H9 (cell line): Measurements from ENCODE around the gene IGF1. TPM values are rescaled to one million over a fixed set of nuclear protein-coding genes. Genes with fewer than 3 reads are reported as not detected.

Source experiments
- DNase-seq: peaks from one replicate; pipeline ENCODE4 v3.0.0-alpha.2; 2017
- H2AFZ ChIP-seq: one replicate; pipeline ENCODE4 v1.6.1; 2013; ENCODE audit warnings: mild to moderate bottlenecking, low read length, control low read depth, moderate library complexity
- H2AK5ac ChIP-seq: 2 replicates; pipeline ENCODE4 v1.6.1; 2013; ENCODE audit warnings: low read length, control low read depth, mixed read lengths; ENCODE audit not compliant: insufficient read length
- H2BK120ac ChIP-seq: one replicate; pipeline ENCODE4 v1.6.1; 2013; ENCODE audit warnings: low read depth, mild to moderate bottlenecking, low read length, control low read depth, inconsistent platforms; ENCODE audit not compliant: poor library complexity, severe bottlenecking
- H2BK12ac ChIP-seq: 2 replicates; pipeline ENCODE4 v1.6.1; 2013; ENCODE audit warnings: low read length, control low read depth, mixed read lengths, low read depth; ENCODE audit not compliant: insufficient read length
- H2BK15ac ChIP-seq: 2 replicates; pipeline ENCODE4 v1.6.1; 2013; ENCODE audit warnings: low read depth, low read length, control low read depth
- H2BK20ac ChIP-seq: one replicate; pipeline ENCODE4 v1.6.1; 2013; ENCODE audit warnings: low read depth, mild to moderate bottlenecking, low read length, control low read depth, inconsistent platforms; ENCODE audit not compliant: poor library complexity, severe bottlenecking
- H2BK5ac ChIP-seq: 2 replicates; pipeline ENCODE4 v1.6.1; 2013; ENCODE audit warnings: low read length, control low read depth, mixed read lengths; ENCODE audit not compliant: insufficient read length
- H3K14ac ChIP-seq: 2 replicates; pipeline ENCODE4 v1.6.1; 2013; ENCODE audit warnings: low read length, control low read depth; ENCODE audit not compliant: insufficient read depth
- H3K18ac ChIP-seq: 2 replicates; pipeline ENCODE4 v1.6.1; 2013; ENCODE audit warnings: low read depth, mild to moderate bottlenecking, mixed read lengths, low read length, control low read depth; ENCODE audit not compliant: insufficient read length
- H3K23ac ChIP-seq: 2 replicates; pipeline ENCODE4 v1.6.1; 2013; ENCODE audit warnings: low read length, control low read depth, mixed read lengths, low read depth; ENCODE audit not compliant: insufficient read length
- H3K23me2 ChIP-seq: 2 replicates; pipeline ENCODE4 v1.6.1; 2013; ENCODE audit warnings: low read depth, mild to moderate bottlenecking, mixed read lengths, low read length, control low read depth; ENCODE audit not compliant: insufficient read length, poor library complexity, severe bottlenecking
- H3K27ac ChIP-seq: 2 replicates; pipeline ENCODE4 v1.5.1; 2013; ENCODE audit warnings: low read length, control low read depth, mixed read lengths, low read depth; ENCODE audit not compliant: insufficient read length
- H3K27me3 ChIP-seq: 2 replicates; pipeline ENCODE4 v1.6.1; 2013; ENCODE audit warnings: low read length, control low read depth, inconsistent platforms; ENCODE audit not compliant: insufficient read depth
- H3K4ac ChIP-seq: 2 replicates; pipeline ENCODE4 v1.6.1; 2013; ENCODE audit warnings: low read depth, mild to moderate bottlenecking, control low read depth, inconsistent platforms, low read length, moderate library complexity
- H3K4me1 ChIP-seq: 2 replicates; pipeline ENCODE4 v1.6.1; 2013; ENCODE audit warnings: low read length, control low read depth, inconsistent platforms; ENCODE audit not compliant: insufficient read depth
- H3K4me2 ChIP-seq: 2 replicates; pipeline ENCODE4 v1.6.1; 2013; ENCODE audit warnings: low read length, control low read depth, mixed read lengths; ENCODE audit not compliant: insufficient read length, insufficient read depth
- H3K56ac ChIP-seq: 2 replicates; pipeline ENCODE4 v1.6.1; 2013; ENCODE audit warnings: low read depth, mild to moderate bottlenecking, mixed read lengths, low read length, control low read depth; ENCODE audit not compliant: insufficient read length
- H3K79me1 ChIP-seq: 2 replicates; pipeline ENCODE4 v1.6.1; 2013; ENCODE audit warnings: low read depth, mild to moderate bottlenecking, moderate library complexity, low read length, control low read depth, inconsistent platforms; ENCODE audit not compliant: insufficient read depth, poor library complexity, severe bottlenecking
- H3K79me2 ChIP-seq: 2 replicates; pipeline ENCODE4 v1.6.1; 2013; ENCODE audit warnings: low read length, control low read depth, inconsistent platforms; ENCODE audit not compliant: insufficient read depth
- H3K9ac ChIP-seq: 2 replicates; pipeline ENCODE4 v1.6.1; 2013; ENCODE audit warnings: low read length, control low read depth, mixed read lengths; ENCODE audit not compliant: insufficient read length; ENCODE audit errors: extremely low read depth
- H3K9me3 ChIP-seq: one replicate; pipeline ENCODE4 v1.6.1; 2013; ENCODE audit warnings: low read depth, low read length, inconsistent platforms; ENCODE audit not compliant: control insufficient read depth
- H3T11ph ChIP-seq: one replicate; pipeline ENCODE4 v1.6.1; 2013; ENCODE audit warnings: mild to moderate bottlenecking, low read length, control low read depth, inconsistent platforms
- H4K20me1 ChIP-seq: one replicate; pipeline ENCODE4 v1.6.1; 2013; ENCODE audit not compliant: control insufficient read depth, insufficient read length, insufficient read depth
- H4K5ac ChIP-seq: 2 replicates; pipeline ENCODE4 v1.6.1; 2013; ENCODE audit warnings: low read depth, mild to moderate bottlenecking, mixed read lengths, low read length, control low read depth; ENCODE audit not compliant: insufficient read length
- H4K8ac ChIP-seq: replicated peaks from 2 replicates; pipeline ENCODE4 v1.6.1; 2013; ENCODE audit warnings: low read length, control low read depth, mixed read lengths, low read depth; ENCODE audit not compliant: insufficient read length
- H4K91ac ChIP-seq: 2 replicates; pipeline ENCODE4 v1.6.1; 2013; ENCODE audit warnings: low read depth, mild to moderate bottlenecking, moderate library complexity, mixed read lengths, low read length, control low read depth; ENCODE audit not compliant: insufficient read length
- H3K27ac Mint-ChIP-seq, 3 experiments: 2 replicates in 2 of 3; 3 replicates in 1 of 3; pipeline ENCODE4 v1.8.0; 2020 to 2021; ENCODE audit warnings: mixed read lengths in 3 of 3, mild to moderate bottlenecking in 1 of 3, moderate library complexity in 1 of 3
- H3K27me3 Mint-ChIP-seq: 2 replicates; pipeline ENCODE4 v1.8.0; 2021; ENCODE audit warnings: low read depth, mild to moderate bottlenecking, moderate library complexity, mixed read lengths
- H3K36me3 Mint-ChIP-seq, 3 experiments: 2 replicates in 2 of 3; 3 replicates in 1 of 3; pipeline ENCODE4 v1.8.0; 2020 to 2021; ENCODE audit warnings: low read depth in 3 of 3, mixed read lengths in 3 of 3; ENCODE audit not compliant: insufficient read depth in 1 of 3
- H3K4me1 Mint-ChIP-seq, 2 experiments: 2 replicates each; pipeline ENCODE4 v1.8.0; 2020; ENCODE audit warnings: mixed read lengths in 2 of 2
- H3K4me3 Mint-ChIP-seq, 2 experiments: 2 replicates in 1 of 2; 3 replicates in 1 of 2; pipeline ENCODE4 v1.8.0; 2020 to 2021; ENCODE audit warnings: mild to moderate bottlenecking in 2 of 2, mixed read lengths in 2 of 2, moderate library complexity in 1 of 2
- H3K9me3 Mint-ChIP-seq, 2 experiments: 2 replicates in 1 of 2; 3 replicates in 1 of 2; pipeline ENCODE4 v1.8.0; 2020; ENCODE audit warnings: mild to moderate bottlenecking in 2 of 2, mixed read lengths in 2 of 2, moderate library complexity in 1 of 2
- CTCF ChIP-seq: fragments of 200-600 bp; sonication (generic); conservative IDR thresholded peaks from 3 replicates; pipeline ENCODE4 v1.8.0; 2021; ENCODE audit warnings: antibody characterized with exemption, mild to moderate bottlenecking
- WGBS: extraction: QIAGEN DNeasy Blood & Tissue Kit; methylation state at CpG from one replicate; pipeline ENCODE4 v1.1.7; 2013; ENCODE audit warnings: missing lambda C conversion rate, low lambda C conversion rate, mixed read lengths; ENCODE audit not compliant: insufficient read length; ENCODE audit errors: extremely low coverage; 5-methylcytosine and 5-hydroxymethylcytosine counted together
- total RNA-seq: library from RNA; stranded (reverse); gene quantifications from 2 replicates; pipeline ENCODE4 v1.2.1, GENCODE V29; 2021

IGF1 gene
- total RNA-seq, 1 experiment from 2014 or later = not detected

- no peak for TF ChIP-seq CTCF
- no peaks in the 10 kb centered on the region for H3K4me1 ChIP-seq
- H2BK120ac ChIP-seq = no peak overlapping the region
- Mint-ChIP-seq H3K4me1 (no peaks in the 10 kb centered on the region; a peak in 1 of 4 replicates), H3K27ac (no peak overlapping the region), H3K9me3 (no peaks in the 10 kb centered on the region), H3K4me3 (no peak overlapping the region), H3K36me3 (no peaks in the 10 kb centered on the region), H3K27me3 (no peaks in the 10 kb centered on the region)
- H3K27ac ChIP-seq = no peak overlapping the region
- H3K4me2 ChIP-seq = no peak overlapping the region
- H3K18ac ChIP-seq = no peak overlapping the region
- H4K5ac ChIP-seq = no peak overlapping the region
- H3K56ac ChIP-seq = no peak overlapping the region
- H2BK5ac ChIP-seq = no peak overlapping the region
- DNase-seq = no peak
- WGBS = no CpG with 5 or more reads among the region's 3 CpGs
- H4K91ac ChIP-seq = no peak overlapping the region
- H3K23me2 ChIP-seq = no peaks in the 10 kb centered on the region
- no peak overlapping the region for H2BK12ac ChIP-seq
- no peak overlapping the region for H2BK15ac ChIP-seq
- H3K23ac ChIP-seq = no peak overlapping the region
- H4K8ac ChIP-seq = no peak overlapping the region
- no peaks in the 10 kb centered on the region for H3K79me1 ChIP-seq
- no peak overlapping the region for H2AFZ ChIP-seq
- no peaks in the 10 kb centered on the region for H3K27me3 ChIP-seq
- H2AK5ac ChIP-seq = no peak overlapping the region
- H3K79me2 ChIP-seq = no peaks in the 10 kb centered on the region
- H3K4ac ChIP-seq = no peak overlapping the region
- no peaks in the 10 kb centered on the region for H3K9me3 ChIP-seq
- no peak overlapping the region for H3T11ph ChIP-seq
- H3K14ac ChIP-seq = no peak overlapping the region
- no peak overlapping the region for H2BK20ac ChIP-seq
- H4K20me1 ChIP-seq = no peaks in the 10 kb centered on the region
- H3K9ac ChIP-seq = no peak overlapping the region
Observed at GRCh38 chr12:102470945-102471344, 9.4 kb downstream of the IGF1 start.
